ENCODE data around the gene POPDC2. TPM values are rescaled to one million over a fixed set of nuclear protein-coding genes. Genes with fewer than 3 reads are reported as not detected.

Gene POPDC2
- total and polyA plus RNA-seq, 2 of the 4 experiments (the other 2 are of a cell fraction), result under 0.01 to 0.29 TPM

DNA sequence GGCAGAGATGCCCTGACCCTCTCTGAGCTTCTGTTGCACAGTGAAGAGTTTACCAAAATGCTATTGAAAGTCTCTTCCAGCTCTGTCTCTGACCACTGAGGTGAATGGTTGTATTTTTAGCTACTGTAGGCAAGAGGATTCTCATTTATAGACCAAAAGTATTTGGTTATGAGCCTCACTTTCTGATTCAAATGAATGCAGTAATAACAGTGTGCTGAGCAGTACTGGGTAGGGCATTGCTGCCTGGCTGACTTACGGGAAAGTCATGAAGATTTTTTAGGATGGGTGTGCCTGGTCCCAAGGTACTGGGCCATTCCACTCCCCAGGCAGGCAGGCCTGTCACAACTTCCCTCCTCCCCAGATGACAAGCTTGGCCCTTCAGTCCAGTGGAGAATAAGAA lies 47.2 kb downstream of the POPDC2 start:
- Histone ChIP-seq H3K23ac (ENCODE audit: low read depth, low read length) (no peak overlapping the region), H3K4ac (ENCODE audit: low read depth, low read length) (no peak overlapping the region), H4K8ac (ENCODE audit: low read depth in 2 of 2, low read length in 2 of 2) (no peak overlapping the region), H3K36me3 (ENCODE audit: control insufficient read depth, insufficient read depth, low read length) (no peaks in the 10 kb centered on the region), H3K14ac (replicated peaks; ENCODE audit: low read depth, low read length) (no peak overlapping the region), H2BK15ac (ENCODE audit: low read depth, low read length) (no peak overlapping the region), H2AK5ac (ENCODE audit: low read depth, low read length) (no peak overlapping the region), H3K27me3 (ENCODE audit: control insufficient read depth, insufficient read depth, low read length) (peaks cover 9% of the 10 kb centered on the region), H3K56ac (ENCODE audit: extremely low read depth, insufficient read depth, low read length) (no peak overlapping the region), H3K27ac (ENCODE audit: insufficient read depth, low read length) (no peak overlapping the region), H3K9ac (ENCODE audit: low read depth, low read length) (no peak overlapping the region), H4K5ac (ENCODE audit: low read depth, low read length) (no peak overlapping the region), H2AFZ (replicated peaks; ENCODE audit: low read length, poor library complexity) (no peak overlapping the region), H3K4me2 (ENCODE audit: low read depth, low read length) (no peak overlapping the region), H2AK9ac (replicated peaks; ENCODE audit: low read depth, low read length, poor library complexity) (no peak overlapping the region), H2BK20ac (ENCODE audit: low read depth, low read length) (no peak overlapping the region), H3K18ac (ENCODE audit: low read depth, low read length) (no peak overlapping the region), H3K9me1 (ENCODE audit: insufficient read depth, low read length) (no peaks in the 10 kb centered on the region), H3K4me1 (ENCODE audit: control insufficient read depth, insufficient read depth, low read length) (no peaks in the 10 kb centered on the region), H3K9me3 (ENCODE audit: control insufficient read depth, insufficient read depth, low read length) (no peaks in the 10 kb centered on the region), H4K20me1 (ENCODE audit: insufficient read depth, low read length) (no peaks in the 10 kb centered on the region), H3K4me3 (ENCODE audit: insufficient read depth, low read depth, low read length) (no peak overlapping the region), H2BK120ac (ENCODE audit: low read depth, low read length) (no peak overlapping the region), H2BK5ac (ENCODE audit: low read depth, low read length, poor library complexity, severe bottlenecking) (no peak overlapping the region), H3K79me1 (ENCODE audit: low read depth in 1 of 2, low read length in 2 of 2) (no peaks in the 10 kb centered on the region), H4K91ac (ENCODE audit: insufficient read depth, low read depth, low read length) (no peak overlapping the region)
- no peak for ATAC-seq (ENCODE audit: low read depth)
- intact Hi-C loops (cut with micrococcal nuclease) (no loop called here), dilution Hi-C loops (cut with HindIII; ENCODE audit: low sequenced_read_pairs, unreplicated experiment) (no loop called here), in situ Hi-C loops (cut with MboI; ENCODE audit: low sequenced_read_pairs) (no loop called here)
- no TSS peak for BruUV-seq (replicated peaks)
- TF ChIP-seq MXI1 (IDR thresholded peaks at IDR 0.05; ENCODE audit: borderline replicate concordance, low read depth, low read length) (no peak), BHLHE40 (IDR thresholded peaks at IDR 0.05; ENCODE audit: low read depth, low read length) (no peak), CHD1 (IDR thresholded peaks at IDR 0.05; ENCODE audit: low read depth, low read length) (no peak), SMC3 (IDR thresholded peaks at IDR 0.05; ENCODE audit: low read depth, low read length) (no peak), RFX5 (IDR thresholded peaks at IDR 0.05; ENCODE audit: low read depth, low read length) (no peak), MAFK (IDR thresholded peaks at IDR 0.05; ENCODE audit: low read depth, low read length) (no peak), POLR2A (IDR thresholded peaks at IDR 0.05; ENCODE audit: low read depth, low read length) (no peak), RCOR1 (IDR thresholded peaks at IDR 0.05; ENCODE audit: insufficient replicate concordance, low read length) (no peak), FOS (IDR thresholded peaks at IDR 0.05; ENCODE audit: low read depth, low read length) (no peak)
- POLR2A ChIA-PET (ENCODE audit: unreplicated experiment), result no interaction called here
- DNase-seq, result no peak
- CTCF ChIA-PET, result no interaction called here
- WGBS, 2 experiments (ENCODE audit: extremely low coverage in 2 of 2, insufficient read length in 1 of 2), result no CpG with 5 or more reads among the region's 1 CpG
